T-helper 2 cell treated with Interferon-gamma antibody and Interleukin-4, amounts not matched to agents 100 ng/mL and 5 ng/mL, for 36 hours (primary cell): ENCODE results near the gene SMC4. TPM values are rescaled to one million over a fixed set of nuclear protein-coding genes. Genes with fewer than 3 reads are reported as not detected.
"Not testable (repeated sequence)": the region's sequence is repeated elsewhere in the genome, so short reads cannot be mapped to it uniquely, and the experiment has no call there.

Experiments
- intact Hi-C: fragments of 100-400 bp; cut with micrococcal nuclease; formaldehyde crosslinking; loops from one replicate; pipeline ENCODE4 v1.15.1; 2023
- total RNA-seq: library from RNA; stranded (reverse); gene quantifications from 2 replicates; pipeline ENCODE4 v1.2.3, GENCODE V29; 2022

Gene SMC4
- 290 TPM in 2 replicates for total RNA-seq

DNA sequence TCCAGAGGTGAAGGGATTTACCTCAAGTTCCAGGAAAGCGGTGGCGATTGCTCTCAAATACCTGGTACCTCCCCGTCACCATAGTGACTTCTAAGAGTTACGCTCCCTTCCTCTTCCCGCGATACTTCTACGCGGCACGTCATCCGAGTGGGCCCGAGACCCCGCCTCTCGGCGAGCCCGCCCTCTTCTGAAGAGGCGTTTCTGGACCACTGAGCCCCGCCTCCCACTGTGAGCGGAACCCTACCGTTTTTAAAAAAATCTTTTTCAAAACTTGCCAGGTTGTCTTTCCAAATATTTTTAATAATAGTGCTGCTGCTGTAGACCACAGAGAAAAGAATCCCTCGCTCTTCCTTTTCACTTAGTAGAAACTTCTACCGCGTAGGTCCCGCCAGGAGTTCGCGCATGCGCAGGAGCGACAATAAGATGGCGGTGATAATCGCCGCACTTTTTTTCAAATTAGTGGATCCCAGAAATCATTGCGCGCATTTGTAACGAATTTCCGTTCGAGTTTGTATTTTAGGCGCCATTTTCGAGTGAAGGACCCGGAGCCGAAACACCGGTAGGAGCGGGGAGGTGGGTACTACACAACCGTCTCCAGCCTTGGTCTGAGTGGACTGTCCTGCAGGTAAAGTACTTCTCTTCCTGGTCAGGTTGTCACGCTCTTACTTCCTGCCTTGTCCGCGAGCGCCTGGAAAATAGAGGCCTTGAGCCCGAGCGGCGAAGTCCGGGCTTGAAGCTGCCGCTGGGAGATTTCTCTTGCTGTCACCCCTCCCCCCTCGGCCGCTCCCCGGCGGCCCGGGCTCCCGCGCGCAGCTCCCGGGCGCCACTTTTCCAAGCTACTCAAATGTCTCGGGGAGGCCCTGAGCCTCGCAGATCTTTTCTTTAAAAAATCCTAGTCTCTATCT is at the start of gene SMC4, which contains the start of gene IFT80:
Gene SMC4, plus strand, starts transcription at position 526 of the 905 bp plus-strand sequence. CDS start 1,177 bp downstream, outside the sequence.
Gene IFT80, minus strand, starts transcription at position 101 of the 905 bp plus-strand sequence. CDS start 14,625 bp downstream, outside the sequence.
- intact Hi-C loops: loop anchor here (1.0 to 5.0 kb wide), 7 partner anchors 50 to 821 kb away; partner anchors contain the start of genes C3orf80, IL12A, KPNA4 and NMD3

DNA sequence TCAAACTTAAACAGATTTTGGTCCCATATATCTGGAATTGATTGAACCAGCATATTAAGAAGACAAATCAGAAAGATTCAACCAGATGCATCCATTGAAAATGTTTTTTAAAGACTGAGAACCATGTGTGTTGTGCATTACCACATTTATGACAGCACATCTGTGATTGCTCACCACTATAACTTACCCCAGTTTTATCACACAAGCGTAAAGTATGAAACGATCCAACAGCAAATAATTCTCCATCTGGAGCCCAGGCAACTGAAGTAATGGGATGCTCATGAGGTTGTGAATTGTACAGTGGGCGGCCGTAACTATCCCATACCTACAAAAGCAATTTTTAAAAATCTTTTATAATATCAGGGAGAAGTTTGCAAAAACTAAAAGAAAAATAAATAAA is 43.6 kb upstream of the SMC4 start:
- intact Hi-C loops: no loop called here

DNA sequence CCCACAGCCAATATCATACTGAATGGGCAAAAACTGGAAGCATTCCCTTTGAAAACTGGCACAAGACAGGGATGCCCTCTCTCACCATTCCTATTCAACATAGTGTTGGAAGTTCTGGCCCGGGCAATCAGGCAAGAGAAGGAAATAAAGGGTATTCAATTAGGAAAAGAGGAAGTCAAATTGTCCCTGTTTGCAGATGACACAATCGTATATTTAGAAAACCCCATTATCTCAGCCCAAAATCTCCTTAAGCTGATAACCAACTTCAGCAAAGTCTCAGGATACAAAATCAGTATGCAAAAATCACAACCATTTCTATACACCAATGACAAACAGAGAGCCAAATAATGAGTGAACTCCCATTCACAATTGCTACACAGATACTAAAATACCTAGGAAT is 36.6 kb upstream of the SMC4 start:
- intact Hi-C loops: not testable (repeated sequence)

DNA sequence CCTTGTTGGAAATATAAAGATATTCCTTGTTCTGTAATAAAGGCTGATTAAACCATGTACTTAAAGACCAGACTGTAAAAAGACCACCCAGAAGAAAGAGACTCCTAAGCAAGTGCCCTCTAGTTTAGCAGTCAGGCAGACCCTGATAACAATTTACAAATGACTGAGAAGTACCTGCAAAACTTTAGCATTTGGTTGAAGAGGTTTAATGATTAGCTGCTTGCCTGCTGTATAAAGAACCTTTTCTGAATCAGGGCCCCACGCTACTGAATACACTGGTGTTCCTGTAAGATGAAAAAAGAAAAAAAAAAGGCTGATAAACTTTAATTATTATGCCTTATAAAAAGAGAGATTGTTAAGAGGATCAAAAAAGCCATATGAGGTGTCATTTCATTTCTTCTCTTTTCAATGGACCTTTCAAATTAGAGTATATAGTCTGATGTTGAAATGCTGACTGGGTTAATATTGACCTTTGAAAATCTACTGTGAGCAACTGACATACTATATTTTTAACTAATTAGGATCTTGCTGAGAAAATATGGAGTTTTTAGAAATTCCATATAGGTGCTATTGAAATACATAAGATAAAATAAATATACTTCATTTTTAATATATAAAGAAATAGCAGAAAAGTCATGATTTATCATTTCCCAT is 33.5 kb upstream of the SMC4 start:
- intact Hi-C loops: no loop called here

DNA sequence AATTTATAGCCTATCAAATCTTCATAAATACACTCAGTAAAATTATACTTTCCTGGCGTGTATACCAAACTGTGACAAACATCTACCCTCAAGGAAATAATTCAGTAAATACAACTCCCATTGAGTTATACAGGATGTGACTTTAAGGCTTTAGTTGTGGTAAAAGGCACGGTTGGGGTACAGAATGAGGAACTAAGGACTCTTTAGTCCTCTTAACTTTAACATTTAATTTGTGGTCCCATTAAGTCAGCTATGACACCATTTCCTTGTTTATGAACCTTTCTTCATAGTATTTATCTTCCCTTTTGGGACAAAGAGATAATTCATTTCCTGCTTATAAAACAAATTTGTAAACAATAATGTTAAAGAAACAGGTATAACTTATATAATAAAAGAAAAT is 30.6 kb upstream of the SMC4 start:
- intact Hi-C loops: no loop called here

DNA sequence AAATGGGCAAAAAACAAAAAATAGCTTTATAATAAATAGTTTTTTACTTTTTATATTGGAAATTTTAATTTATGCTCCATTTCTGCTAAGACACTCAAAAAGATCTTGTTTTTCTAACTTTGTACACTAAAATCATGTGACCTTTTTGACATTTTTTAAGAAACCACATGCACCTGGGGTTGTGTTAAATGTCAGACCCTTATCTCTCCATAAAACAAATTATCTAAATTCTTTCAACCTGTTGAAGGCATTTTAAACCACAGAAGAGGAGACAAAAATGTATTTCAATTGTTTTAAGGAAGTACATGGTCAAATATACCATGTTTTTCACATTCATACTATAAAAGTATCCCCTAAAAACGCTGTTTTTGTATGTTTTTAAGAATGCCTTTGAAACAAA is 29.7 kb upstream of the SMC4 start:
- intact Hi-C loops: no loop called here

DNA sequence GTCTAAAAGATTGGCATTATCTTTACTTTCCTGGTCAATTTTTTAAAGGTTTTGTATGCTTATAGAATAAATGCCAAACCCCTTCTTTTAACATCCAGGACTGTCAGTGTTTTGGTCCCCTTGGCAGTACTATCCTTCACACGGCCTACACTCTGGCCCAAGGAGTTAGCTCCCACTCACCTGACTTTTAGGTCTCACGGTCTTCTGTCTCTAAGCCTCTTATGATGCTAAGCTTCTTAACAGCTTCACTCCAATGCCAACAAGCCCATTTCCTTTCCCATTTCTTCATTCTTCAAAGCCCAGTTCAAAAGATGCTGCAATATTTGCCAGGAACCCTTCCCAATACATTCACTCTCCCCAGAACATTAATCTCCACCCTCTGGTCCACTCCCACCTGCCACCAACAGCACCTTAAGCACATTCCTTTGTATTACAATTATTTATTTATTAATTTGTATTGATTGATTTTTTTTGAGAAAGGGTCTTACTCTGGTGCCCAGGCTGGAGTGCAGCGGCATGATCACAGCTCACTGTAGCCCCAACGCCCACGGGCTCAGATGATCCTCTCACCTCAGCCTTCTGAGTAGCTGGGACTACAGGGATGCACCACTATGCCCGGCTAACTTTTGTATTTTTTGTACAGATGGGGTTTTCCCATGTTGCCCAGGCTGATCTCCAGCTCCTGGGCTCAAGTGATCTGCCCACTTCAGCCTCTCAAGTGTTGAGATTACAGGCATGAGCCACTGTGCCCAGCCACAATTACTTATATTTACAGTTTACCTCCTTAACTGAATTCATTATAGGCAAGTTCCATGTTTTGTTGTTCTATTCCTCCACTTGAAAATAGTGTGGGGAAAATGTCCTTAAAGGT is 28.2 kb upstream of the SMC4 start:
- intact Hi-C loops: no loop called here

DNA sequence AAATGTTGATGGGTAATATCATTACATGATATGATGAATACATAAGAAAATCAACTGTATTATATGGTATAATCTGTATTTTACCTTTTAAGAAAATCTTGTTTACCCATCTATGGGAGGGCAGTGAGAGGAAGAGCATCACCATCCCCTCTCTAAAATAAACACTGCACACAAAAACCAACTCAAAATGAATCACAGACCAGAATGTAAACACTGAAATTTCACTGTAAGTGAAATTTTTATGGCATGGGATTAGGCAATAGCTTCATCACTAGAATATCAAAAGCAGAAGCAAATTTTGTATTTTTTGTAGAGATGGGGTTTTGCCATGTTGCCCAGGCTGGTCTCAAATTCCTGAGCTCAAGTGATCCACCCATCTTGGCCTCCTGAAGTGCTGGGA is 26.7 kb upstream of the SMC4 start:
- intact Hi-C loops: no loop called here

DNA sequence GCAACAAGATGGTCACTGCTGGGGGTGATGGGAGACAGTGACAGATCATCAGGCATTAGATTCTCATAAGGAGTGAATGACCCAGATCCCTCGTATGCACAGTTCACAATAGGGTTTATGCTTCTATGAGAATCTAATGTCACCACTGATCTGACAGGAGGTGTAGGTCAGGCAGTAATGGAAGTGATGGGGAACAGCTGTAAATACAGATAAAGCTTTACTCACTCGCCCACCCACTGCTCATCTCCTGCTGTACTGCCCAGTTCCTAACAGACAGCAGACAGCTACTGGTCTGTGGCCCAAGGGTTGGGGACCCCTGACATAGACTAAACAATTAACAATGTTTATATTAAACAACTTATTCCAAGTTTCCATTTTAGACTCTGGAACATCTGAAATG is 25.8 kb upstream of the SMC4 start:
- intact Hi-C loops: no loop called here

DNA sequence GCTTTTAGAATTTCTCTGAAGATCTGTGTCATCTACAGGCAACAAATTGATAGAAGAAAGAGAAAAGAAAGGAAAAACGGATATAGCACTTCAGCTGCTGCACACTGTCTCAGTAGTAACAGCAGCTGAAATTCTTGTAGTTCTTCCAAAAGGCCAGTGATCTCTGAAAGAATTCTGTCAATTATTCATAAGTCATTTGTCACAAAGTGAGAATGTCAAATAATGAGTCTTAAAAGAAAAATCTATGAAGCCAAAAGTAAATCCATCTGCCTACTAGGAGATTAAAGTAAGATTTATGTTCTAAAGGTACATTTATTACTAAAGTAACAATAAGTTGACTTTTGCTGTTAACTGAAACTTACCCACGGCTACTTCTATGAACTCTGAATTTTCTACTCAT is 25.0 kb upstream of the SMC4 start:
- intact Hi-C loops: no loop called here

DNA sequence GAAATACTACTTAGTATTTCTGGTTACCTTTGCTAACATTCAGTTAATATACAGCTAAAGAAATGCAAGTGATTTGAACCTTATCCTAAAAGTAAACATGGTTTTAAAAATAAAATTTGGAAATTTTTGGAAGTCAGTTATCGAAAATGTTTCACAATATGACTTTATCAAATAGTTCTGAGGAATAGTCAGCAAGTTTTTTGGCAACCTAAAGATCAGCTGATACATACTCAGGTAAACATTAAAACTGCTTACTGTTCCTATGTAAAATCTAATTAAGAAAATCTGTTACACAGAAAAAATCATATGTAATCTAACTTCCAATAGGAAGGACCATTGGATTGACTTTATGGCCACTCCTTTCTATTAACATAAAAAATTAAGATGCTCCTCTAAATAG is 24.5 kb upstream of the SMC4 start:
- intact Hi-C loops: no loop called here

DNA sequence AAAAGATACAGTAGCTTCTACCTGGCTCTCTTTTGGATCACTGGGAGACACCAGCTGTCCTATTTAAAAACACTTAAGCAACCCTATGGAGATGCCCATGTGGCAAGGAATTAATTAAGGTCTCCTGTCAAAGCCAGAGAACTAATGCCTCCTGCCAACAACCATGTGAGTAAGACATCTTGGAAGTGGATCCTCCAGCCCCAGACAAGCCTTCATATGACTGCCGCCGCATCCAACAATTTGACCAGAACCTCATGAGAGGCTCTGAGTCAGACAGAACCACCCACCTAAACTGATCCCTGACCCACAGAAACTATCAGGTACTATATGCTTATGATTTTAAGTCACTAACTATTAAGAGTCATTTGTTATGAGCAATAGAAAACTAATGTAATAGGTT is 22.8 kb upstream of the SMC4 start:
- intact Hi-C loops: no loop called here

DNA sequence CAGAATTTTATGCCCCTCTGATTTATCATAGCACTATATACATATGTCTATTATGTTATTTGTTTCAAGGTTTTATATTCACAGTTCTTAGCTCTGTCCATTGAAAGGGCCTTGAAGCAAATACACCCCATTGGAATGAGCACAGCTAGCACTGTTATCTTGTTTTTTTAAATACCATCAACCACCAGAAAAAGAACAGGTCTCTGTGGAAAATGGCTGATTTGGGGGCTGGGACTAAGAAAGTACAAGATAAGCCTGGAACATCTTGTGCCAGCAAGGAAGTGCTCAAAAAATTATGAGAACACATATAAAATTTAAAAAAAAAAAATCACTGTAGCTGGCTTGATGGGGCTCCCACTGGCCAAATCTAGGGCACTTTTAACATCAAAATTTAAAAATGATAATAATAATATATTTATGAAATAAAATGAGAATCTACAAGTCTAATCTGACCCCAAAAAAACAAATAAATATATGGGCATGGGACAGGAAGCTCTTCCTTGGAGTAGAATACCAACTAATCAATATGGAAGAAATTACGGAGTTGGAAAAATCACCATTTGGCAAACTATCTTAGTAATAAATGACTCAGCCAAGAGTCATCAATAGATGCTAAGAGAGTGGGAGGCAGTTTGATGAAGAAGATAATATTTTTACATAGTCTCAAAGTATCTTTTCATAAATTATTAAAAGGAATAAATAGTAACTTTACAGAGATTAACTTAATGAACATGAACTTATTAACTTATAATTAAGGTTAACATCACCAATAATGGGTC is 20.9 kb upstream of the SMC4 start:
- intact Hi-C loops: no loop called here

DNA sequence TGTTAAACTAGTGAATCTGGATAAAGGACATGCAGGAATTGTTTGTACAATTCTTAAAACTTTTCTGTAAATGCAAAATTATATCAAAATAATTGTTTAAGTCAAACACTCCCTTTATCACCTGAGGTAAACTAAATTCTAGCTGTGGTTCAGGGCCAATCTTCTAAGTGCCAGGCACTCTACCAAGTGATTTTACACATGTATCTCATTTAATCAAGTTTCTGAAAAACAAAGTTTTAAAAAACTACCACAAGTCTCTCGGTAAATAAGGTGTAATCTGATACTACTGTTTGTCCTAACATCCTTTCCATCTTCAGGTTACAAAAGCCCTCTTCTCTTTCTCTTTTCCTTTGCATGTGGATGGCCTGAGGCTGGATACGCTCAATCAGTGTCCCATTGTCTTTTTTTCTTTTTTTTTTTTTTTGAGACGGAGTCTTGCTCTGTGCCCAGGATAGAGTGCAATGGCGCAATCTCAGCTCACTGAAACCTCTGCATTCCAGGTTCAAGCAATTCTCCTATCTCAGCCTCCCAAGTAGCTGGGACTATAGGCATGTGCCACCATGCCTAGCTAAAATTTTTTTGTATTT is 19.7 kb upstream of the SMC4 start:
- intact Hi-C loops: no loop called here

DNA sequence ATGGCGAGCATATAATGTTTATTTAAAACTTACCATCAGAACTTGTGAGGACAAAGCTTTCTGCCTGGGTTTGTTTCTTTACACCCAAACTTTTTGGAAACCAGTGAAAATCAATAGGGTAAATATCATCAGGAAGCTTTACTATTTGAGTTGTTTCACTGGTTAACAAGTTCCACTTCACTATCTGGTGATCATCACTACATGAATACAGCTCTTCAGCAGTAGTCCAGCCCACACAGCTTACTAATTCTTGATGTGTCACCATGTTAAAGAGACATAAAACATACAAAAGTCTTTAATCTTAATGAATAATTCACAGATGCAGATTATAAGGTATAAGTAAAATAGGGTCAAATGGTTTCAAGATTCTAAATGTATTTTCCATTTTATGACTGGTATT is 18.0 kb upstream of the SMC4 start:
- intact Hi-C loops: no loop called here

DNA sequence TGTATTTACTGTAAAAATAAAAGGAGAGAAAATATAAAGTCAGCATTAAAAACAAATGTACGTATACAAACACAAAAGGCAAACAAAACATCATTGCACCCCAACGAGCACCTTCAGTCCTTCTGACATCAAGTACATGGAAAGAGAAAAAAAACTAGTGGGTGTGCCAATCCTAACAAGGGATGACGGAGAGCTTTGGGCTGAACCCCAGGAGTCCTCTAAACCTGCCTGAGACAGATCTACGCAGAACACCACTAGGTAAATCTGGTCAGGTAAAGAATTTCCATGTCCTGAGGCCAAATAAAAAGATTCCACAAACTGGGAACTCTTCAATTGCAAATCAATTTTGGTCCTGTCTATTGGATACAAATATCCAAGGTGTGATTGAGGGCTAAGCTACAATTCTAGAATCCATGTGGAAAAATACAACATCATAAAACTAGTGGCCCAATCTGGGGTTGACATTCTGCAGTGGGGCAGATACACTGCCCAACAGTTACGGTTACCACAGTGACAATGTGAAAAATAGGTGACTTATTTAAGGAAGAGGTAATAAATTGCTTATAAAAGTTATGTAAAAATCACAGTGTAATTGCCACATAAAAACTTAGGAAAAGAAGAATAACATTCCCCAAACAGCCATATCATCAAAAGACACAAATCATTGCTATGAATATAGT is 14.7 kb upstream of the SMC4 start:
- intact Hi-C loops: no loop called here

DNA sequence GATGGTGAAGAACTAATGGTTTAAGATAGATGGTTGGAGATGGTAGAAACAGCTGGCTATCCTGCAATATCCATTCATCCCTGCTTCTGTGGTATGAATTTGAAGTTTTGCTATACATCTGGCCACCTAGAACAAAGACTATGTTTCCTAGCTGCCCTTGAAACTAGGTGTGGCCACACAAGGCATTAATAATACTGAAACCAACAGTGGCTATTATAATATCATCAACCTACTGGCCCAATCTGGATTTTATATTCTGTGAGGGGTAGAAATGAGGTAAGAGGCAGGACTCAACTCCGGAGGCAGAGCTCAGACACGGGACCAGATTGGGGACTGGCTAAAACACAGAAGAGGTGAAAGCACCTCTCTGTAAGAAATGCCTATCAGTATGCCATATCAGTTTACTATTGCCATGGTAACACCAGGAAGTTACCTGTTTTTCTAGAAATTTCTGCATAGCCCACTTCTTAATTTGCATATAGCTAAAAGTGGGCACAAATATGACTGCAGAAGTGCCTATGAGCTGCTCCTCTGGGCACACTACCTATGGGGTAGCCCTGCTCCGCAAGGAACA is 8.8 kb upstream of the SMC4 start:
- intact Hi-C loops: no loop called here

DNA sequence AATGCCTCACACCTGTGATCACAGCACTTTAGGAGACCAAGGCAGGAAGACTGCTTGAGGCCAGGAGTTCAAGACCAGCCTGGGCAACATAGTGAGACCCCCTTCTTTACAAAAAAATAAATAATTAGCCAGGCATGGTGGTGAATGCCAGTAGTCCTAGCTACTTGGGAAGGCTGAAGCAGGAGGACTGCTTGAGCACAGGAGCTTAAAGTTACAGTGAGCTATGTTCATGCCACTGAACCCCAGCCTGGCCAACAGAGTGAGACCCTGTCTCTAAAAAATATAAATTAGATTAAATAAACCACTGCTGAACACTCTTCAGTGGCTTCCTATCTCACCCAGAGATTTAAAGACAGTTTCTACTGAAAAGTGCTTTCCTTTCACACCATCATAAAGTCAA is 6.7 kb upstream of the SMC4 start:
- intact Hi-C loops: no loop called here

DNA sequence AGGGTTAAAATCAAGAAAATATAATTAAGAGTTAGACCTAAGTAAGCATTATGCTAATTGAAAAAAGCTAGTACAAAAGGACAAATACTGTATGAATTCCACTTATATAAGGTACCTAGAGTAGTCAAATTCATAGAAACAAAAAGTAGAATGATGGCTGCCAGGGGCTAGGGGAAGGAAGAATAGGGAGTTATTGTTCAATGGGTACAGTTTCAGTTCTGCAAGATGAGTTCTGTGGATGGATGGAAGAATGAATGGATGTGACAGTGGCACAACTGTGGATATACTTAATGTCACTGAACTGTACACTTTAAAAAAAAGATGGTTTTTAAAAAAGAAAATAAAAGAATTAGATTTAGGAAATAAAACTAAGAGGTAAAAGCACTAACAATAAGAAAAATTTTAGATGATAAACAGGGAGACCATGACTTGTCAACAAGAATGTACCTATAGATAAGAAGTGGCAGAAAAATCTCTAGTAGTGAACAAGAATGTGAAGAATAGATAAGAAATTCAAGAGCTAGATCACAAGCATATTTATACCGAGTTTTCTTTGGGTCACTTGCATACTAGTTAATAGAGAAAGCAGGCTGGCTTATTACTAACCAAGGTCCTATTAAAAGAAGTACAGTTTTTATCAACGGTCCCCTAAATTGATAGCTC is 6.0 kb upstream of the SMC4 start:
- intact Hi-C loops: no loop called here
